BJ (cell line): Measurements from ENCODE around the gene PRKCQ. TPM values are rescaled to one million over a fixed set of nuclear protein-coding genes. Genes with fewer than 3 reads are reported as not detected.
"Not testable (repeated sequence)": the region's sequence is repeated elsewhere in the genome, so short reads cannot be mapped to it uniquely, and the experiment has no call there.

Experiments
- CTCF ChIA-PET: fragments of 350-600 bp; formaldehyde crosslinking; extraction: SDS; loops from one replicate; lab custom pipeline; 2021; ENCODE audit warnings: antibody characterized with exemption, inconsistent platforms; lab: Yijun Ruan, JAX
- POLR2A ChIA-PET: fragments of 300-600 bp; sonication (Branson Sonifier 250); formaldehyde crosslinking; extraction: SDS; loops from one replicate; lab custom pipeline; 2021; ENCODE audit warnings: antibody characterized with exemption; lab: Charles Lee
- DNase-seq: peaks from one replicate; pipeline ENCODE4 v3.0.0-alpha.2; 2011; ENCODE audit warnings: low read depth
- H3K27me3 ChIP-seq: 2 replicates; pipeline ENCODE4 v1.6.0; 2011; ENCODE audit warnings: low read length; ENCODE audit not compliant: control insufficient read depth, insufficient read depth
- H3K36me3 ChIP-seq: 2 replicates; pipeline ENCODE4 v1.5.1; 2011; ENCODE audit warnings: low read length; ENCODE audit not compliant: control insufficient read depth, insufficient read depth
- H3K4me3 ChIP-seq: 2 replicates; pipeline ENCODE4 v1.5.1; 2011; ENCODE audit warnings: low read depth, mild to moderate bottlenecking, control low read depth, low read length
- polyA plus RNA-seq: library from polyadenylated mRNA; depleted of rRNA; stranded (reverse); fragments of >200 nt; gene quantifications from 2 replicates; pipeline ENCODE4 v1.2.3, GENCODE V29; 2011
- TF ChIP-seq, protein P1 (sequence below): IDR thresholded peaks from 2 replicates; pipeline ENCODE4 v1.5.1; 2011; ENCODE audit warnings: low read depth, mild to moderate bottlenecking, control low read depth, inconsistent platforms, low read length, moderate library complexity; ENCODE audit not compliant: insufficient read depth

The PRKCQ gene
- polyA plus RNA-seq, 1 experiment: 0.06 TPM

DNA sequence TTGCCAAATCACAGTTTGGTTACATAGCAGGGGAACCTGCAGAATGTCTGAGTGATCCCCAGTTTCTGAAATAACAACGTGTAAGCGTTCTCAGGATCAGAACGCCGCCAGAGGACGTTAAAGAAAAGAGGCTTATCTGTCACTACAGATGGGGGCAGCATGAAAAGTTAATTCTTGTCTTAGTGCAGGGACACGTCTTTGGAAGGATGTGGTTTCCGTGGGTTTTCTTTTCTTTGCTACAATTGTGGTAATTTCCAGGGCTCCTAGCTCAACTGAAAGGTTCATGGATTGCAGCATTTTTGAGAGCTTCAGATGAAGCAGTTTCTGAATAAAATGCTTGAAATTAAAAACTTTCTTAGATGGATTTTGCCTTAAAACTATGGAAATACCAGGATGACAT is 106.6 kb downstream of the PRKCQ start:
- Histone ChIP-seq H3K27me3 (no peaks in the 10 kb centered on the region), H3K36me3 (no peaks in the 10 kb centered on the region), H3K4me3 (no peak overlapping the region)
- no peak for DNase-seq
- TF ChIP-seq, protein P1, sequence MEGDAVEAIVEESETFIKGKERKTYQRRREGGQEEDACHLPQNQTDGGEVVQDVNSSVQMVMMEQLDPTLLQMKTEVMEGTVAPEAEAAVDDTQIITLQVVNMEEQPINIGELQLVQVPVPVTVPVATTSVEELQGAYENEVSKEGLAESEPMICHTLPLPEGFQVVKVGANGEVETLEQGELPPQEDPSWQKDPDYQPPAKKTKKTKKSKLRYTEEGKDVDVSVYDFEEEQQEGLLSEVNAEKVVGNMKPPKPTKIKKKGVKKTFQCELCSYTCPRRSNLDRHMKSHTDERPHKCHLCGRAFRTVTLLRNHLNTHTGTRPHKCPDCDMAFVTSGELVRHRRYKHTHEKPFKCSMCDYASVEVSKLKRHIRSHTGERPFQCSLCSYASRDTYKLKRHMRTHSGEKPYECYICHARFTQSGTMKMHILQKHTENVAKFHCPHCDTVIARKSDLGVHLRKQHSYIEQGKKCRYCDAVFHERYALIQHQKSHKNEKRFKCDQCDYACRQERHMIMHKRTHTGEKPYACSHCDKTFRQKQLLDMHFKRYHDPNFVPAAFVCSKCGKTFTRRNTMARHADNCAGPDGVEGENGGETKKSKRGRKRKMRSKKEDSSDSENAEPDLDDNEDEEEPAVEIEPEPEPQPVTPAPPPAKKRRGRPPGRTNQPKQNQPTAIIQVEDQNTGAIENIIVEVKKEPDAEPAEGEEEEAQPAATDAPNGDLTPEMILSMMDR: no peak
- ChIA-PET CTCF (interaction anchor here (1.4 kb wide), 1 partner anchor 28 kb away, joined by 3 read pairs; no protein-coding TSS in a partner anchor), POLR2A (no interaction called here)

DNA sequence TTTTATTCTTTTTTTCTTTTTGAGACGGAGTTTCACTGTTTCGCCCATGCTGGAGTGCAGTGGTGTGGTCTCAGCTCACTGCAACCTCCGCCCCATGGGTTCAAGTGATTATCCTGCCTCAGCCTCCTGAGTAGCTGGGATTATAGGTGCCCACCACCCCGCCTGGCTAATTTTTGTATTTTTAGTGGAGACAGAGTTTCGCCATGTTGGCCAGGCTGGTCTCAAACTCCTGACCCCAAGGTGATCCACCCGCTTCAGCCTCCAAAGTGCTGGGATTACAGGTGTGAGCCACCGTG is 107.4 kb downstream of the PRKCQ start:
- H3K27me3 ChIP-seq, POLR2A ChIA-PET, DNase-seq, H3K4me3 ChIP-seq, H3K36me3 ChIP-seq: not testable (repeated sequence)
- CTCF ChIA-PET: interaction anchor here (1.4 kb wide), 1 partner anchor 27 kb away, joined by 3 read pairs; no protein-coding TSS in a partner anchor

DNA sequence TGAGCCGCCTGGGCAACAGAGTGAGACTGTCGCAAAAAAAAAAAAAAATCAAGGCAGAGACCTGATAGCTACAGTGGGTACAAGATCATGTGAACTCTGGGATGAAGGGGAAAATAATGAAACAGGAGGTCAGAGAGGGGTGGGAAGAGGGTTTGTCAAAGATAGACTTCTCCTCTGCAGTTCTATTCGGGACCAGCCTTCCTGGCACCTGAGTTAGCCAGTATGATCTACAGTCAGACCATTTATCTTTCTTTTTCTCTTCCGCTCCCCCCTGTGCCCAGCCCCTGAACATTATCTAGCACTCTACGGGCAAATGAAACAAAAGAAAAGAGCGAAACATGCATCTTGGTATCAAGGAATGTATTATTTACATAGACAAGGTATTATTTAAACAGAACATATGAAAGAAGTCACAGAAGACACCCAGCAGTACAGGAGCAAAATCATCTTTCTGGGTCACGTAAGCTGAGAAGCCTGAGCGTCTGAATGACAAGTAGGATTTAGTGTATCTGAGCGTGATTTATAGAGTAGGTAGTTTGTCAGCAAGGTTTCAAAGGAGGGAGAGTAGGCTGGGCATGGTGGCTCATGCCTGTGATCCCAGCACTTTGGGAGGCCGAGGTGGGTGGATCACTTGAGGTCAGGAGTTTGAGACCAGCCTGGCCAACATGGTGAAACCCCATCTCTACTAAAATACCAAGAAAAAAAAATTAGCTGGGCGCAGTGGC is 109.0 kb downstream of the PRKCQ start:
- TF ChIP-seq, protein P1: no peak
- ChIA-PET POLR2A (no interaction called here), CTCF (no interaction called here)
- Histone ChIP-seq H3K27me3 (no peaks in the 10 kb centered on the region), H3K36me3 (no peaks in the 10 kb centered on the region), H3K4me3 (no peak overlapping the region)
- DNase-seq: no peak

DNA sequence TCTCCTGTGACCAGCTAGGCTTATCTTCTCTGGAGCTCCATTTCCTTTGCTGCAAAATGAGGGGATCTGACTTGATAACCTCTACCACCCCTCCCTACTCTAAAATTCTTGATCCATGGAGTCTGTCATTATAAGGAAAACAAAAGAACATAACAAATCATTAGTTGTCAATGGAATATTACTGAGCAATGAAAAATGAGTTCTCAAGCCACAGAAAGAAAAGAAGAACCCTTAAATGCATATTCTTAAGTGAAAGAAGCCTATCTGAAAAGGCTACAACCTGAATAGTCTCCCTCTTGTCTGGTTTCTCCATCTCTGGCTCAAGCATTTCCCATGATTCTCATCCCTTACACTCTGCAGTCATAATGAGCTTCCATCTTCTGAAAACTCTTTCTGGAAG is 110.4 kb downstream of the PRKCQ start:
- TF ChIP-seq, protein P1: no peak
- ChIA-PET CTCF (interaction anchor here (0.7 to 1.3 kb wide), 2 partner anchors 12 to 23 kb away, joined by 3 read pairs; no protein-coding TSS in a partner anchor), POLR2A (no interaction called here)
- no peak for DNase-seq
- H3K4me3 ChIP-seq: no peak overlapping the region
- H3K27me3 ChIP-seq: no peaks in the 10 kb centered on the region
- H3K36me3 ChIP-seq: no peaks in the 10 kb centered on the region

DNA sequence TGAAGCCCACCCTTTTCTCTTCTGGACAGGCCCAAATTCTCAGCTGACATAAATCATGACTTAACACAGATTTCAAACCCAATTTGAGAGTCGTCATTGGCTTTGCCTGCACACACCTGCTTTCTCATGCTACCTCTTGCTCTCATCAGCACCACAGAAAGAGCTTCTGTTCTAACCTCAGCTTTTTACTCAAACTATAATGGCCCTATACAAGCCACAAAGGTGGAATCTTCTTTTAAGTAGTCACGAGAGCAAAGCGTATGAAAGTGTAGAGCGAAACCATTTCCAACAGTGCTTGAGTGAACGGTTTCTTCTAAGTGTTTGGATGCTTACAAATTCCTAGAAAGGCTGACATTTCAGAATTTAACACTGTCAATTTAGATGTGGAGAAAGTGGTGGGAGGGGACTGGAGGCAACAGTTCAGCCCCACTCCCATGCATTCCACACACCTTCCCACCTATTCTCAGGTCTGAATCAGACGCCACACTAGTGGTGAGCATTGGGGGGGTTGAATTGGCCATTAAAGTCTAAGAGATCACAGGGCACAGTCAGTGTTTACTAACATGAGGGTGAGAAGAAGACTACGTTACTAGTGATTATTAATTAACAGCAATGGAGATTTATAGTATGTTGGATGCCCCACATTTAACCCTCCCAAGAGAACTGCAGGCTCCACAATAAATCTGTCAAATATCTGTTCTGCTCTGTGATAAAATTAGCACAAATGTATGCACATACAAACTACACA is 114.0 kb downstream of the PRKCQ start:
- TF ChIP-seq, protein P1: no peak
- H3K4me3 ChIP-seq: no peak overlapping the region
- no peaks in the 10 kb centered on the region for H3K27me3 ChIP-seq
- DNase-seq: no peak
- CTCF ChIA-PET: interaction anchor here (1.2 kb wide), 1 partner anchor 20 kb away, joined by 3 read pairs; no protein-coding TSS in a partner anchor
- no peaks in the 10 kb centered on the region for H3K36me3 ChIP-seq
- POLR2A ChIA-PET: no interaction called here
